GM18517 (cell line): ENCODE measurements around the gene SVIL.

Experiments
- ATAC-seq: cut with Tn5 transposase; IDR thresholded peaks from one replicate; pipeline ENCODE4 v1.9.1; 2021; ENCODE audit warnings: mild to moderate bottlenecking, moderate library complexity; ENCODE audit not compliant: unreplicated experiment

The SVIL gene

DNA sequence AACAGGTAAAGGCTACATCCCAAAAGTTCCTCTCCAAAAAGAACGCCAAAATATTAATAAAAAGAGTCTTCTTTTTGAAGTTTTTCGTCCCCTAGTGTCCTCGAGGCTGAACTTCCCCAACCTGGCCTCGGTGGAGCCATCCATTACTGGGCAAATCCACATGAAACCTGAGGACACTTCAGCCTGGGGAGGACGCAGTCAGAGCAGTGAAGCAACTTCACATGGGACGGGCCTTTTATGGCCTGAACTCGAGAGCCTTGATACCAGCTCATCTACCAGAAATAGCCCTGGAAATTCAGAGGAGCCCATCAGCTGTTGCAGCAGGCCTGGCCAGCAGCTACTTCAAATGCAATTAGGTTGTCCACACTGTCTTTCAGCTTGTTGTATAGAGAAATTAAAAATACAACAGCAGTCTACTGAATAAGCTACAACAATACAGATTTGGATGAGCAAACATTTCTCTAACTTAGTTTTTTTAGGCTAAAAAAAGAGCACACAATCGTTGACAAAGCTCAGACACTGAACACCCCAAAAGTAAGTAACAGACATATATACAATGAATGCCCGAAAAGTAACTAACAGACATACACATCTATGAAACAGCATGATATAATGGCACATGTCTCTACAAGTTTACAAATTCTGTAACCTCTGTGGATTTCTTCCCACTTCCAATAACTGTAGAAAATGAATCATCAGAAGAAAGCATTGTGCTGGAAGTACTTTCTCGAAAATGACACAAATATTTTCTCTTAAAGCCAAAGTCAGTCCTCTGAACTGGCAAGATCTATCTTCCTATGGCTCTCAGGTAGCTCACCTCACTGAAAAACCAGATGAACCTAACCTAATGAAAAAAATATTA is at the start of gene SVIL:
SVIL (minus strand) TSS at position 208 of the 862 bp plus-strand sequence. CDS start 79,913 bp downstream, outside the sequence.
- ATAC-seq: no peak

DNA sequence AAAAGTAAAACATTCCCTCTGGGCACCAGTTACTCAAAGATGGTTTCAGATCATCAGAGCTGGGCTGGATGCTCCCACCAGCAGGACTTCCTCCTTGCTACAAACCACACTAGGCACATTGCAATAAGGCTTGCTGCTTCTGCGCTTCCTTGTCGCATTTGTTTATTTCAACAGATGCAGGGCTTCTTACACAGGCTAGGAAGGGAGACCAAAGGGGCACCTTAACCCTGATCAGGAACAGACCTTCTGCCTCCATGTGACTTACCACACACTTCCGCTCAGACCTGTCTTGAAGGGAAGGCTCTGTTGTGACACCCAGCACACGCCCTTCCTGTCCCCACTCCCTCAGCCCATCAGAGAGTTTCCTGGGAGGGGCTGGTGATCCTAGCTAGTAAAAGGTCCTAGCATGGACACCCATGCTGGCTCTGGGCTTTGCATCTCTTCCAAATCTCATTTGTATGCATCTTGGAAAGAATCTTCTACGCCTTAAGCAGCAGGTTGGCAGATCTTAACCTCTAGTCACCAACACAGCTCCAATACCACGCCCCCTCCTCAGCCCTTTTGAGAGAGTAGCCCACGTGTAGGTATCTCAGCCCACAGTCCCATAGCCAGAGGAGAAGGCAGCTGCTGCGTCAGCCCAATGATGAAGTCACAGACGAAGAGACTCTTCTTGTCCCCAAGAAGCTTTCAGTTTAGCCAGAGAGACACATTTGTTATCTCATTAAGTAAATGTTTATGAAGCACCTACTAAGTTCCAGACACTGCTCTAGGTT is 47.1 kb upstream of the SVIL start:
- ATAC-seq: no peak

DNA sequence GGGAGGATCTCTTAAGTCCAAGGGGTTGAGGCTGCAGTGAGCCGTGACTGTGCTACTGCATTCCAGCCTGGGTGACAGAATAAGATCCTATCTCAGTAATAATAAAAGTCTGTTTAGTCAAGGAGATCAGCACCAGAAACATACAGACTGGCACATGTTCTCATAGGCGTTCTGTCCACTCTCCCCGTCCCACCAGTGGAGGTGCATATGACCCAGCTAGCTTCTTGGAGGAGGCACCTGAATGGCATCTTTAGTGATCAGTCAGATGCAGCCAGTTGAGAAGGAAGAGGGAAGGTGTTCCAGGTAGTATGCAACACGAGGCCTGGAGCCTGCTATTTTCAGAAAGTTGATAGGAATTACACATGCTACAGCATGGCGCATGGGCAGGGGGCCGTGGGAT is 45.3 kb upstream of the SVIL start:
- ATAC-seq: no peak

DNA sequence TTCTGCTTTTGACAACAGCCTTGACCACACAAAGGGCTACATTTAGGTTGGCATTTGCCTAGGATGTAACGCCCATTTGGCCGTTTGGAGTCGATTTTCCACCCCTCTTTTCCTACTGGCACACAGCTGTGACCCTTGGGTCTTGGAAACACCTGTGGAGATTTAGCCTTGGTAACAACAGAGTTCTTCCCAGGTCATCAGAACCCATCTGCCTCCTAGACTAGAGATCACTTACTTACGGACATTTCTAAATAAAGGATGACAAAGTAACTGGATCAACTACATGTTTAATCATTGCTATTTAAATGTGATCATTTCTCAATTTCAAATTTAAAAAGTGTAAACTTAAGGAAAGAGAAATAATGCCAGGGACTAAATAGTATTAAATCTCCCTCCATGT is 42.0 kb upstream of the SVIL start:
- ATAC-seq: no peak

GRCh38 chr10:29675984-29676383 is 41.2 kb upstream of the SVIL start:
- no peak for ATAC-seq

DNA sequence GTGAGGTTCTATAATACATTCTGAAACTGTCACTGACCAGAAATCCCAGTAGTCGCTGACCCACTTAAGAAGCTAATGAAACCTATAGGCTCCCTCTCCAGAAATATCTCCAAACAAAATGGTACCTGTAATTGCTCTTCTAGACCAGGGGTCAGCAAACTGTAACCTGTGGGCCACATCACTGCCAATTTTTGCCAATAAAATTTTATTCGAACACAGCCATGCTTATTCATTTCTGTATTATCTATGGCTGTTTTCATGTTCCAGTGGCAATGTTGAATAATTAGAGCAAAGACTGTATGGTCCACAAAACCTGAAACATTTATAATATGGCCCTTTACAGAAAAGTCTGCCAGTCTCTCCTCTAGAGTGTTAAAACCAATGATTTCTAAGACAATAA is 37.2 kb upstream of the SVIL start:
- no peak for ATAC-seq

- no peak for ATAC-seq
Measured at GRCh38 chr10:29671228-29671780, 36.5 kb upstream of the SVIL start.

GRCh38 chr10:29670761-29671160 is 36.0 kb upstream of the SVIL start:
- ATAC-seq: no peak

- no peak for ATAC-seq
Measured at GRCh38 chr10:29669149-29669548, 34.4 kb upstream of the SVIL start.

GRCh38 chr10:29668628-29669027 is 33.9 kb upstream of the SVIL start:
- no peak for ATAC-seq

DNA sequence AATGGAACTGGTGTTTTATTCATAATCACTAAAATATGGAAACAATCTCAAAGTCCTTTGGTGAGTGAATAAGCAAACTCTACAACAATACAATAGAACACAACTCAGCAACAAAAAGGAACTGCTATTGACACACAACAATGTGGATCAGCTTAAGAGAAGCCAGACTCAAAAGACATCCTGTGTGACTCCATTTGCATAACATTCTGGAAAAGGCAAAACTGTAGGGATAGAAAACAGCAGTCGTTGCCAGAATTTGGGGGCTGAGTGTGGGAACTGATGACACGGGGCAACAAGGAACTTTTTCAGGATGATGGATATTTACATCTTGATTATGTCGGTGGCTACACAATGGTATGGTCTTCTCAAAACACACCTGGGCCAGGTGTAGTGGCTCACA is 32.4 kb upstream of the SVIL start:
- no peak for ATAC-seq

DNA sequence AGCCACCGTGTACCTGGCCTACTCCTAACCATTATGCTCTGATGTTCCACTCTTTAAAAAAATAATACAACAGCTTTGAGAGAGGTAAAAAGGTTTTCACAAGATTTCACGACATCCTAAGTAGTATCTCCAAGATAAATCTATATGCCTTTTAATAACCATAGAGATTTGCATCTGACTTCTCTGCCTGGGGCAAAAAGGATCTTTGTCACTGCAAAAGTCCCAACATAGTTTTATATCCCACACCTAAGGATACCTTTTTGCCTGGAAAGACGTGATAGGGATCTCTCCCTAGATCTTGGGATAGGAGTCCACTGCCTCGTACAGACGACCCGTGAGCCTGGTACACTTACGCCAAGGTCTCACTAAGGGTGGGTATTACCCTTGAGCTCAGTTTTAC is 31.4 kb upstream of the SVIL start:
- ATAC-seq: no peak

DNA sequence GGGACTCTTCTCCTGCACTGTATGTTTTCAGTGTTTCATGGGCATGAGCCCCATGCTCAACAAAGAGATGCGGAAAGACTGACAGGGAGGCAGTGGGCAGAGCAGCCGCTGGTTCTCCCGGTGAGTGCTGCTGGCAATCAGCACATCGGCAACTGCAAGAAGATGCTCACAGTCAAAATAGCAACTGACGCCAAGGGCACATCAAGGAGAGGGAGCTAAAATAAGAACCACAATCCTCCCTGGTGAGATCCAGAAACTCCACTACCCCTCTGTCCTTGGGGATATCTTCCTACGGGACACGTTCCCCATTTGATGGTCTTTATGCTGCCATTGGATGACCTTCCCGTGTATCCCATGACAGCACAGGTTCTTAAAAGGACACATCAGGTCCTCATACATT is 28.9 kb upstream of the SVIL start:
- ATAC-seq: no peak

DNA sequence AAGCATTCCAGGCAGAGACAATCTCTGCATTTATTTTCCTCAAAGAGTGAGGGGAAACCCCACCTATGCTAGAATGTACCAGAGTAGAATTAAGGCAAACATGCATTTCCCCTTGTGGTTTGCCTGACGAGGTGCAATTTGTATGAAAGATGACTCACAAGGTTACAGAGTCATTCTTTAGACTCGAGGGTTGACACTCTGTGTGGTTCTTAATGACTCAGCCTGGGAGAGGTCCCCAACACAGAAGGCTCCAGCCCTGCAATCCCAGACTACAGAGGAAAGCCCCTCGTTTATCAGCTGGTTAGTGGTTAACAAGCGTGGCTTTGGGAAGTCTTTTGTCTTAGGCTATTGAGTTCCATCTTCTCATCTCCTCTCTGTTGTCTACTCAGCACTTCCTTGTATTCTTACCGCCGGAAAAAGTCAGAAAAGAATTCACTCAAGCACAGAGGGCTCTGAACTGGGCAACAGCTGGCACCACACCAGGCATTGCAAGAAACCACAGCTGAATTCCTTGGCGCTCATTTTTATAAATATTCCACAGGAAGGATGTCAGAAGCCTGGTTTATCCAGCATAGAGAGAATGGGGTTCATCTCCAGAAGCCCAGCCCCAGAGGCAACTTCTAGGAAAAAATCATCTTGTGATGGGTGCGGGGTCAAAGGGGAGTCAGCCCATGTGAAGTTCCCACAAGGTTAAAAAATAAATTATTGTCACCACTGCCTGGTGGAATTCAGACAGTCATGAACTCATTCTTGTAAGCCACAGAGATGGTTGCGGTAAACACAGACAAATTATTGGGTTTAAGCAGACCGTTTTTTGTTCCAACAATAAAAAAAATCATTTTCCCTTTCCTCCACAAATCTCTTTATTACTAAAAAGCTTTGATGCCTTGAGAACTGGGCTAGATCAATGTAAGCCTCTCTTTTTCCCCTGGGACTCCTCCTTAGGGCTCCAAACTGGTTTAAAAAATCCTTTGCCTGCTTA is 24.5 kb upstream of the SVIL start:
- peak; percentile 99 for ATAC-seq

DNA sequence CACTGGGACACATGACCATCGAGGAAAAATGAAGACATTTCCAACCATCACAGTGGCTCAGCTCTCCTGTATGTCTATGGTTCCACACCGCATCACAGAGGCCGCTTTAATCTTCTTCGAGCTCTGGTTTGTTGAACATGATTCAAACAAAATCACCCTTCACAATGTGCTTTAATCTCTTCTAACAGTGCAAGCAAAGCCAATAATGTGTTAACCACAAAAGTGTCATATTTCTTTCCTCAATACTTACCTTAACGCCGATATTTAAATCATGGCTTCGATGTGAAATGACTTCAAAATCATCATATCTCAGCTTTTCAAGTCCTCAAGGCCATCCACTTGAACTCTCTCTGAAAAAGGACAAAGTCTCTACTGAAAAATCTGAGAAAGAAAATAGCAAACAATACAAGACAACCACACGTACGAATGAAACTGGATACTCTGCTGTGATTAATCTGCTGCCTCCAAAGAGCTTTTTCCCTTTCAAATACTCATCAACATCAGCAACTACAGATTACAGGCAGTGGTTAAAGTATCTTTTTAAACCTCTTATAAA is 23.0 kb upstream of the SVIL start:
- ATAC-seq: no peak

DNA sequence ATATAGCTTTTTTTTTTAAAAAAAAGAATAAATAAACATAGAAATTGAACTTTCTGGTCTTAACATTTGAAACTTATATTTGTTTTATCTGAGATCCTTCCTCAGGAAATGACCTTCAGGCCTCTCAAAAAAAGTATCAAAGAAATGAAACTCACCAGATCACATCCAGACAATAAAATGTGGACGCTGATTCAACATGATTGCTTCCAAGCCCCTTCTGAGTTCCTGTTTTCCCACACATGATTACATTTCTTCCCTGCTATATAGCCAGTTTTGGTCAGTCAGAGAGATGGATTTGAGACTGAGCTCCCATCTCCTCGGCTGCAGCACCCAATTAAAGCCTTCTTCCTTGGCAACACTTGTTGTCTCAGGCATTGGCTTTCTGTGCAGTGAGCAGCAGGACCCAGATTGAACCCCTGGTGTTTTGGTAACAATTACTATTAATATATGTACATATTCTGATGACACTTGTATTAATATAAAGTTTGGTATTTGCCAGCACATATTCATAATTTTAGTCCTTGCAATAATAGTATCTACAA is 21.8 kb upstream of the SVIL start:
- no peak for ATAC-seq

DNA sequence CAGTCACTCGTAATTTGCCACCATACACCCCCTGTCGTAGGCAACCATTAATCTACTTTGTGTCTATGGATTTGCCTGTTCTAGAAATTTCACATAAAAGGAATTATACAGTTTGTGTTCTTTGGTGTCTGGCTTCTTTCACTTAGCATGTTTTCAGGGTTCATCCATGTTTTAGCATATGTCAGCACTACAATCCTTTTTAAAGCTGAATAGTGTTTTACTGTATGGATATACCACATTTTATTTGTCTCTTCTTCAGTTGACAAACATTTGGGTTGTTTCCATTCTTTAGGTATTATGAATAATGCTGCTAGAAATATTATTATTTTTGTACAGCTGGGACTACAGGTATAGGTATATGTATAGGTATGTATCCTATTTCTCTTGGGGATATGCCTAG is 17.4 kb upstream of the SVIL start:
- no peak for ATAC-seq

DNA sequence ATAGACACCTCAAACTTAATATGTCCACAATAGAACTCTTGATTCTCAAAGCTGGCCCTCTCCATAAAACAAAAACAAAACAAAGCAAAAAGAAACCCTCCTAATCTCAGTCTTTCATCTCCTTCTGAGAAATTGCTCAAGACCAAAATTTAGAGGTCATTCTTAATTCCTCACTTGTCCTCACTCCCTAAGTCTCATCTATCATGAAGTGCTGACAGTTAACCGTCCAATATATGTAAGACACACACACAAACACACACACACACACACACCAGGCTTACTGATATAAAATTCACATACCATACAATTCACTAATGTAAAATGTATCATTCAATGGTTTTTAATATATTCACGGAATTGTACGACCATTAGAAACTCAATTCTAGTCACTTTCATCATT is 17.0 kb upstream of the SVIL start:
- ATAC-seq: no peak

GRCh38 chr10:29650552-29650944 is 15.8 kb upstream of the SVIL start:
- ATAC-seq: no peak
